Brain microvascular endothelial cell (primary cell): Measurements from ENCODE around the gene UBE2N.
A peak's percentile ranks its signal among the peaks of the same experiment; 100 is the strongest.

Experiments
- DNase-seq: peaks from one replicate; pipeline ENCODE4 v3.0.0-alpha.2; 2020
- H3K27ac ChIP-seq: fragments of 250-450 bp; sonication (Bioruptor Pico); 2 replicates; pipeline ENCODE4 v1.5.1; 2020; ENCODE audit warnings: mild to moderate bottlenecking, moderate library complexity
- H3K27me3 ChIP-seq: fragments of 250-450 bp; sonication (Bioruptor Pico); replicated peaks from 2 replicates; pipeline ENCODE4 v1.5.1; 2020; ENCODE audit warnings: mild to moderate bottlenecking
- H3K36me3 ChIP-seq: fragments of 250-450 bp; sonication (Bioruptor Pico); replicated peaks from 2 replicates; pipeline ENCODE4 v1.5.1; 2020; ENCODE audit warnings: mild to moderate bottlenecking
- H3K4me3 ChIP-seq: 2 replicates; pipeline ENCODE4 v1.5.1; 2011; ENCODE audit warnings: low read depth, mild to moderate bottlenecking, control low read depth, low read length, moderate library complexity
- CTCF ChIP-seq: IDR thresholded peaks from 2 replicates; pipeline ENCODE4 v1.5.1; 2011; ENCODE audit warnings: low read depth, mild to moderate bottlenecking, moderate library complexity, low read length, control low read depth, inconsistent platforms; ENCODE audit errors: missing control alignments
- in situ Hi-C: cut with HindIII; loops from 2 replicates; pipeline ENCODE4 v1.10.0; 2017; ENCODE audit warnings: low sequenced_read_pairs, low pct_ligation_motif_present

Gene UBE2N

GRCh38 chr12:93425736-93426411, 15.9 kb downstream of the UBE2N start:
- no peak for DNase-seq
- Histone ChIP-seq H3K27ac (no peak overlapping the region), H3K36me3 (no peaks in the 10 kb centered on the region), H3K27me3 (no peaks in the 10 kb centered on the region), H3K4me3 (no peak overlapping the region)
- in situ Hi-C loops, result no loop called here
- TF ChIP-seq CTCF, result no peak

GRCh38 chr12:93422050-93422449, 19.7 kb downstream of the UBE2N start:
- TF ChIP-seq CTCF, result no peak
- no peak for DNase-seq
- in situ Hi-C loops, result no loop called here
- no peaks in the 10 kb centered on the region for H3K27me3 ChIP-seq
- H3K4me3 ChIP-seq, result no peak overlapping the region
- H3K36me3 ChIP-seq, result no peaks in the 10 kb centered on the region
- H3K27ac ChIP-seq, result no peak overlapping the region

GRCh38 chr12:93419388-93420034, 22.2 kb downstream of the UBE2N start:
- no peak for DNase-seq
- Histone ChIP-seq H3K27ac (no peak overlapping the region), H3K27me3 (no peaks in the 10 kb centered on the region), H3K4me3 (no peak overlapping the region), H3K36me3 (no peaks in the 10 kb centered on the region)
- peak; percentile 28 for TF ChIP-seq CTCF
- in situ Hi-C loops, result no loop called here

GRCh38 chr12:93417967-93418480, 23.7 kb downstream of the UBE2N start:
- in situ Hi-C loops, result no loop called here
- TF ChIP-seq CTCF, result no peak
- H3K27me3 ChIP-seq, result no peaks in the 10 kb centered on the region
- no peaks in the 10 kb centered on the region for H3K36me3 ChIP-seq
- no peak for DNase-seq
- H3K27ac ChIP-seq, result no peak overlapping the region
- H3K4me3 ChIP-seq, result no peak overlapping the region

- no peak for TF ChIP-seq CTCF
- in situ Hi-C loops, result no loop called here
- H3K36me3 ChIP-seq, result no peaks in the 10 kb centered on the region
- peak; percentile 24 for DNase-seq
- H3K27me3 ChIP-seq, result no peaks in the 10 kb centered on the region
- H3K4me3 ChIP-seq, result no peak overlapping the region
- peak overlapping the region; percentile 58 for H3K27ac ChIP-seq
Observed at GRCh38 chr12:93415723-93416464, 25.9 kb downstream of the UBE2N start.
